Tibial nerve (tissue), 4 donors: ENCODE data around the gene PTPN3. TPM values are rescaled to one million over a fixed set of nuclear protein-coding genes. Genes with fewer than 3 reads are reported as not detected.

Experiments used
- DNase-seq, 2 donors: peaks; one replicate each; pipeline ENCODE4 v3.0.0-alpha.2; 2019; ENCODE audit warnings: low spot score in 2 of 2
- H3K27ac ChIP-seq, 4 donors: fragments of 200-600 bp; sonication (generic) in 3 of 4; one replicate each; pipeline ENCODE4 v1.5.1; 2017 to 2019; ENCODE audit warnings: mild to moderate bottlenecking in 1 of 4
- H3K27me3 ChIP-seq, 2 donors: fragments of 200-600 bp; sonication (generic) in 1 of 2; one replicate each; pipeline versions ENCODE4 v1.5.1 to v1.6.0; 2017 to 2019
- H3K36me3 ChIP-seq, 3 donors: fragments of 200-600 bp; sonication (generic); one replicate each; pipeline ENCODE4 v1.5.1; 2018 to 2019
- H3K4me1 ChIP-seq, 4 donors: fragments of 200-600 bp; sonication (generic) in 3 of 4; one replicate each; pipeline ENCODE4 v1.5.1; 2017 to 2019
- H3K4me3 ChIP-seq, 4 donors: fragments of 200-600 bp; sonication (generic) in 3 of 4; one replicate each; pipeline ENCODE4 v1.5.1; 2017 to 2019; ENCODE audit warnings: mild to moderate bottlenecking in 1 of 4, moderate library complexity in 1 of 4
- H3K9me3 ChIP-seq, 4 donors: fragments of 200-600 bp; sonication (generic) in 3 of 4; one replicate each; pipeline ENCODE4 v1.5.1; 2017 to 2019
- CTCF ChIP-seq, 5 experiments: fragments of 200-600 bp in 3 of 5; fragments of 450-650 bp in 2 of 5; sonication (generic) in 3 of 5; IDR thresholded peaks; one replicate each; pipeline ENCODE4 v1.5.1; 2016 to 2019; ENCODE audit warnings: antibody characterized with exemption in 5 of 5, mild to moderate bottlenecking in 3 of 5, moderate library complexity in 2 of 5
- EP300 ChIP-seq, 2 donors: sonication (generic); formaldehyde crosslinking; IDR thresholded peaks; one replicate each; pipeline ENCODE4 v1.6.1; 2017; ENCODE audit warnings: antibody characterized with exemption in 2 of 2, mild to moderate bottlenecking in 1 of 2
- POLR2A ChIP-seq, 2 donors: fragments of 450-650 bp; IDR thresholded peaks; one replicate each; pipeline ENCODE4 v1.6.1; 2017; ENCODE audit warnings: antibody characterized with exemption in 2 of 2, mild to moderate bottlenecking in 2 of 2, moderate library complexity in 2 of 2
- WGBS, 2 donors: methylation state at CpG; one replicate each; pipeline ENCODE4 v1.1.5; 2018; 5-methylcytosine and 5-hydroxymethylcytosine counted together
- total RNA-seq, 4 donors: library from RNA; depleted of rRNA; stranded (reverse); fragments of >200 nt; gene quantifications; one replicate each; pipeline ENCODE4 v1.1.0, GENCODE V29; 2016

PTPN3 gene
- total RNA-seq, 4 donors from 2014 or later = 1.3 to 3.3 (median 1.8) TPM

- Histone ChIP-seq H3K9me3 (no peaks in the 10 kb centered on the region), H3K27me3 (peaks cover 0 to 7% of the 10 kb centered on the region in 2 donors), H3K36me3 (no peaks in the 10 kb centered on the region), H3K4me3 (no peak overlapping the region), H3K4me1 (no peaks in the 10 kb centered on the region), H3K27ac (no peak overlapping the region)
- DNase-seq = no peak
- 51 to 57% methylated on average over 3 of the region's 3 CpGs for WGBS, 2 donors
- no peak for TF ChIP-seq EP300 (IDR thresholded peaks at IDR 0.05)
- TF ChIP-seq CTCF (IDR thresholded peaks at IDR 0.05) = no peak
Measured at GRCh38 chr9:109506097-109506712, 8.1 kb upstream of the PTPN3 start.

- Histone ChIP-seq H3K9me3 (no peaks in the 10 kb centered on the region), H3K27ac (no peak overlapping the region), H3K36me3 (no peaks in the 10 kb centered on the region), H3K4me1 (peaks cover 0 to 6% (median 0%) of the 10 kb centered on the region in 4 donors), H3K27me3 (peaks cover 0 to 20% of the 10 kb centered on the region in 2 donors), H3K4me3 (no peak overlapping the region)
- no peak for DNase-seq
- no peak for TF ChIP-seq EP300 (IDR thresholded peaks at IDR 0.05)
- TF ChIP-seq CTCF (IDR thresholded peaks at IDR 0.05) = no peak
- no peak for TF ChIP-seq POLR2A (IDR thresholded peaks at IDR 0.05)
- 73% methylated on average over 5 of the region's 5 CpGs for WGBS, 2 donors
Measured at GRCh38 chr9:109504689-109505088, 6.6 kb upstream of the PTPN3 start.

- H3K4me1 ChIP-seq = peaks cover 0 to 19% (median 0%) of the 10 kb centered on the region in 4 donors
- 63 to 73% methylated on average over 5 of the region's 5 CpGs for WGBS, 2 donors
- no peaks in the 10 kb centered on the region for H3K9me3 ChIP-seq
- no peak overlapping the region for H3K27ac ChIP-seq
- peaks cover 0 to 54% of the 10 kb centered on the region in 2 donors for H3K27me3 ChIP-seq
- no peak for DNase-seq
- TF ChIP-seq EP300 (IDR thresholded peaks at IDR 0.05) = no peak
- TF ChIP-seq CTCF (IDR thresholded peaks at IDR 0.05) = no peak
- no peak for TF ChIP-seq POLR2A (IDR thresholded peaks at IDR 0.05)
- no peak overlapping the region for H3K4me3 ChIP-seq
- no peaks in the 10 kb centered on the region for H3K36me3 ChIP-seq
Measured at GRCh38 chr9:109500421-109500974, 2.4 kb upstream of the PTPN3 start.

GRCh38 chr9:109499631-109500410, 1.7 kb upstream of the PTPN3 start:
- Histone ChIP-seq H3K27ac (no peak overlapping the region), H3K9me3 (no peaks in the 10 kb centered on the region), H3K4me1 (peaks cover 0 to 19% (median 0%) of the 10 kb centered on the region in 4 donors), H3K36me3 (no peaks in the 10 kb centered on the region), H3K27me3 (peaks cover 0 to 60% of the 10 kb centered on the region in 2 donors), H3K4me3 (peak overlapping the region; percentile 6 to 44 (median 23))
- WGBS, 2 donors = 4 to 21% methylated on average over 11 to 50 of the region's 56 CpGs
- DNase-seq = no peak
- TF ChIP-seq EP300 (IDR thresholded peaks at IDR 0.05) = no peak
- TF ChIP-seq CTCF (IDR thresholded peaks at IDR 0.05) = no peak
- no peak for TF ChIP-seq POLR2A (IDR thresholded peaks at IDR 0.05)
